H1 (cell line): ENCODE measurements around the gene TESMIN. TPM values are rescaled to one million over a fixed set of nuclear protein-coding genes. Genes with fewer than 3 reads are reported as not detected.

Experiments
- GTF2F1 ChIP-seq: IDR thresholded peaks from 2 replicates; pipeline ENCODE4 v1.6.1; 2012; ENCODE audit warnings: low read depth, low read length, improper control_type of control experiment, borderline replicate concordance
- HDAC6 ChIP-seq: IDR thresholded peaks from one replicate; pipeline ENCODE4 v1.7.1; 2012; ENCODE audit warnings: low read depth, mild to moderate bottlenecking, inconsistent platforms, low read length, moderate library complexity
- KDM1A ChIP-seq: fragments of 200-600, 300-600 bp; sonication (generic); IDR thresholded peaks from 2 replicates; pipeline ENCODE4 v1.7.1; 2016; ENCODE audit warnings: mild to moderate bottlenecking, low read length, borderline replicate concordance
- RNF2 ChIP-seq: fragments of 200-900, 300-1000 bp; sonication (generic); IDR thresholded peaks from 2 replicates; pipeline ENCODE4 v1.7.1; 2016; ENCODE audit warnings: borderline replicate concordance, low read depth, mild to moderate bottlenecking, antibody characterized with exemption, low read length; ENCODE audit not compliant: poor library complexity, severe bottlenecking; ENCODE audit errors: missing control alignments
- RXRA ChIP-seq: IDR thresholded peaks from 2 replicates; pipeline ENCODE4 v1.6.1; 2011; ENCODE audit warnings: low read depth, mild to moderate bottlenecking, low read length, moderate library complexity; ENCODE audit not compliant: insufficient read depth
- SIX5 ChIP-seq: IDR thresholded peaks from 2 replicates; pipeline ENCODE4 v1.6.1; 2011; ENCODE audit warnings: mild to moderate bottlenecking, low read depth, low read length
- SP2 ChIP-seq: IDR thresholded peaks from 2 replicates; pipeline ENCODE4 v1.6.1; 2012; ENCODE audit warnings: mild to moderate bottlenecking, low read length, inconsistent platforms
- SUZ12 ChIP-seq: fragments of 200-600 bp; sonication (generic); IDR thresholded peaks from 2 replicates; pipeline ENCODE4 v1.6.1; 2012; ENCODE audit warnings: mild to moderate bottlenecking, inconsistent platforms, low read length, moderate library complexity, mixed read lengths
- polyA plus RNA-seq, 7 experiments: library from polyadenylated mRNA; depleted of rRNA in 3 of 7; stranded (reverse) in 5 of 7; unstranded in 2 of 7; fragments of >200 nt in 5 of 7; fragments of 200-250 nt in 2 of 7; gene quantifications; 1 replicate in 5 of 7; 2 replicates in 1 of 7; 4 replicates in 1 of 7; pipeline versions ENCODE4 v1.2.1 to v1.2.3, GENCODE V29; 2011 to 2013; ENCODE audit warnings: missing spikeins in 2 of 7, mixed read lengths in 2 of 7
- total RNA-seq: library from RNA; stranded (reverse); fragmentation: NEBNext Ultra II Directional; extraction: Animal tissue kit (Norgen Biotek cat#: 25700); gene quantifications from 2 replicates; pipeline ENCODE4 v1.2.1, GENCODE V29; 2021

Gene TESMIN
- total and polyA plus RNA-seq, 2 of the 8 experiments (the other 6 are each of a cell fraction or from before 2014, with no cell fraction given) = 22.6 to 61.1 TPM

- TF ChIP-seq KDM1A = no peak
- no peak for TF ChIP-seq SIX5
- TF ChIP-seq RXRA = no peak
- TF ChIP-seq SP2 = no peak
- TF ChIP-seq GTF2F1 = no peak
- TF ChIP-seq HDAC6 = no peak
- no peak for TF ChIP-seq RNF2
- no peak for TF ChIP-seq SUZ12
These were observed 64.0 kb downstream of the TESMIN start (continued) for GRCh38 chr11:68687311-68687710.
